Measurements from ENCODE around the gene IPPK.

The IPPK gene

GRCh38 chr9:92706218-92706940, 36.4 kb upstream of the IPPK start:
- intact Hi-C loops (cut with DNase I): no loop called here
- DNase-seq: no peak

DNA sequence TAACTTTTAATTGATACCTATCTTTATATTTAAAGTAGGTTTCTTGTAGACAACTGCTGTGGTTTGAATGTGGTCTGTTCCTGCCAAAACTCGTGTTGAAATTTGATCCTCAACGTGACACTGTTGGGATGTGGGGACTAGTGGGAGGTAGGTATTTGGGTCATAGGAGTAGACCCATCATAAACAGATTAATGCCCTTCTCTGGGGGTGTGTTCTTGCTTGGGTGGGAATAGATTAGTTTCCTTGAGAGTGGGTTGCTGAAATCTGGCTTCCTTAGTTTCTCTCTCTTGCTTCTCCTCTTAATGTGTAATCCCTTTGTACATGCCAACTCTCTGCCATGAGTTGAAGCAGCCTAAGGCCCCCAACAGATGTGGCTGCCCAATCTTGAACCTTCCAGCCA, 34.6 kb upstream of the IPPK start:
- intact Hi-C loops (cut with DNase I): no loop called here
- no peak for DNase-seq

GRCh38 chr9:92696619-92697018, 26.7 kb upstream of the IPPK start:
- intact Hi-C loops (cut with DNase I): no loop called here
- DNase-seq: no peak

GRCh38 chr9:92686954-92687353, 17.0 kb upstream of the IPPK start:
- DNase-seq: no peak

DNA sequence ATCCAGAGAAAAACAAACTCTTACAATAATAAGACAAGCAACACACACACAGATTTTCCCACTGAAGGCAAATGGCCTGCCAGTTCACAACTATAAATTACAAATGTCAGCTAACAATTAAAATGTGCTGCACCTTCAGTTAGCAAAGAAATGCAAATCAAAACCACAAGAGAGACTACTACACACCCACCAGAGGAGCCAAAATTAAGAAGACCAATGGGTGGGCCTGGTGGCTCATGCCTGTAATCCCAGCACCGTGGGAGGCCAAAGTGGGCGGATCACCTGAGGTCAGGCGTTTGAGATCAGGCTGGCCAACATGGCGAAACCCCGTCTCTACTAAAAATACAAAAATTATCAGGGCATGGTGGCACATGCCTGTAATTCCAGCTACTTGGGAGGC, 15.1 kb upstream of the IPPK start:
- intact Hi-C loops (cut with DNase I): no loop called here
- DNase-seq: no peak

More at GRCh38 chr9:92686954-92687353, 17.0 kb upstream of the IPPK start:
- intact Hi-C loops (cut with DNase I): no loop called here

DNA sequence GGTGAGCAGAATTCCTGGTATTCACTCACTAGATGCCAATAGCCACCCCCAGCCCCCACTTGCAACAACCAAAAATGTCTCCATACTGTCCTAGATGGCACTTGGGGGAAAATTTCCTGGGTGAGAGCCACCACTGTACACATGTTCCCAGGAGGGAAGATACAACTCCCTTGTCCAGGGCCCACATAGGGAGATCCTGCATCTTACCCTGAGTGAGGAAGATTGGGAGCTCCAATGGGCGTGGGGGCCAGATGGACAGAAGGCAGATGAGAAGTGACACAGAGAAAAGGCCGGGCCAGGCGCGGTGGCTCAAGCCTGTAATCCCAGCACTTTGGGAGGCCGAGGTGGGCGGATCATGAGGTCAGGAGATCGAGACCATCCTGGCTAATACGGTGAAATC, 12.3 kb upstream of the IPPK start:
- peak in 1 of 42 donors; percentile 17 for DNase-seq
- intact Hi-C loops (cut with DNase I): no loop called here

DNA sequence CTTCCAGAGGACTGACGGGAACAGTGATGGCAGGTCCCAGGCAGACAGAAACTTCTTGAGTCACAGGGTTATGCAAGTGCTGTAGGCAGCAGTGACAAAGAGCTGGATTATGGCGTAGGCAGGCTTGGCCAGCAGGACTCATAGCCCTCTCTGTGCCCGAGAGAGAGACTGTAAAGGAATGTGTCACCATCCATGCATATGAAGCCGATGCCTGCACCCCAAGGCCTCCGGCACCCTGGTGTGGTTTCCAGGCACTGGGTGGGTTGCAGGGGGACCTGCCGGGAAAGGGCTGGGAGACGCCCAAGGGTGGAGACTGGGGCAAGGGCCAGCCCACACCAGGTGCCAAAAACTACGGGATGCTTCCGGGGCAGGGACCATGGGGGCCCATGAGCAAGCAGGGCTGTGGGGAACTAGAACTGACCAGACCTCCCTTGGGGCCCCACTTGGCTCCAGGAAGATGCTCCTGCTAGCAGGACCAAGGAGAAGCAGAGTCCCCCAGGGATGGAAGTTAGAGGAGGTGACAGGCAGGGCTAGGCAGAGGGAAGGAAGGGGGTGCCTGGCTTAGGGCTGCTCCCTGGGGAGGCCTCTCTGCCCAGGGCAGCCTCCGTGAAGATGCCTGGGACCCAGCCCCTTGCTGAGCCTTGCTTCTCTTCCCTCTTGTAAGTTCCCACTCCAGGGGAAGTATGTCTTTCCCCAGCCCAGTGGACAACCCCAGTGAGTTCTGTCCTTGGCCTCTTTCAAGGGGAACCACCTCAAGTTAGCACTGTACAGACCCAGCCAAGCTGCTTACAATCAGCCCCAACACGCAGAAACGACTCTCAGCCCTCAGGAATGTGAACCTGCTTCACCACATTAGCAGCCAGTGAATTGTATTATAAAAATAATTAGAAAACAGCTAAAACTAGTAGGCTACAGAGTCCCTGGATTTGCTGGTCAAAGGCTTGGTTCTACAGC, 10.5 kb upstream of the IPPK start:
- intact Hi-C loops (cut with DNase I): no loop called here
- DNase-seq: peak in 1 of 42 donors; percentile 22

DNA sequence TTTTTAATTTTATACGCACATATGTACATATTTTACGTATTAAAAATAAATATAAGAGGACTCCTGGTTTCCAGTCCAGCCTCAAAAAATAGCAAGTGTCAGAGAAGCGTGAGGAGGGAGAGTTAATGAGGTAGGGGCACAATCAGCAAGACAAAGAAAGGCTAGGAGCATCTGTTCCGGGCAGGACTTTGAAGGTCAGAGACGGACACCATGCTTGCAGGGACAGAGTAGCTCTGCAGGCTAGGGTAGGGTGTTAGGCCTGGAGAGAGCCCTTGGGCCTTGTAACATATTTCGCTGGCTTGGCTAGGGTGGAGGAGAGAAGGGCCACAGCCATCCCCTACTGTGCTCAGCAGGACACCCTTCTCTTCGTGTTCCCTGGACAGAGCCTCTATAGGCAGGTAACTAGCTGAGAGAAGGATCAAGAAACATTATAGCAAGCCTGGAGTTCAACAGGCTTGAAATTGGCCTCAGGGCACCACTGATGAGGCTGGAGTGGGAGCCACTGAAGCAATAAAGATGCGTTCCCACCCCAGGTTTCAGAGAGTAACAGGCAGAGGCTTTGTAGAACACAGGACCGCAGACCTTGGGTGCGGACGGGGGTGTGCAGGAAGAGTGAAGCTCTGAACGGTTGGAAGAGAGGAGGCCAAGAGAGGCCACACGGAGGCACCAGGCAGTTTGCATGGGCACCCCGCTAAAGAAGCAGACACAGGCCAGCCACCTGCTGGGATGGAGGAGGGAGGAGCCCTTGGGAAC, 9.7 kb upstream of the IPPK start:
- DNase-seq: peak in 1 of 42 donors; percentile 24
- intact Hi-C loops (cut with DNase I): no loop called here

DNA sequence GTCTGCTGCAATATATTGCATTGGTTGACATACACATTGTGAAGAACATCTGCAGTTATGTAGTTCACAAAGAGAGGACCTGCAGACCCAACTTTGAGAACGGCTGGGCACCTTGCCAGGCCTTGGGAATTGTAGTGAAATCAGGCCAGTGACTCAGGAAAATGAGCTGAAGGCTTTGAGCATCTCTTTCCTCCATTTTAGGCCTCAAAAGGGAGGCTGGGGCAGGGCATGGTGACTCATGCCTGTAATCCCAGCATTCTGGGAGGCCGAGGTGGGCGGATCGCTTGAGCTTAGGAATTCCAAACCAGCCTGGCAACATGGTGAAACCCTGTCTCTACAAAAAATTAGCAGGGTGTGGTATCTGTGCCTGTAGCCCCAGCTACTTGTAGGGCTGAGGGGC, 1.4 kb upstream of the IPPK start:
- intact Hi-C loops (cut with DNase I): no loop called here
- peak in 24 of 42 donors; percentile 9 to 70 (median 38) for DNase-seq

GRCh38 chr9:92669527-92669889, 423 bp downstream of the IPPK start:
- DNase-seq: peak in 34 of 42 donors; percentile 13 to 62 (median 38)
- intact Hi-C loops (cut with DNase I): loop anchor here (5.0 kb wide), 1 partner anchor 93 kb away; the partner anchor contains the start of gene BICD2

DNA sequence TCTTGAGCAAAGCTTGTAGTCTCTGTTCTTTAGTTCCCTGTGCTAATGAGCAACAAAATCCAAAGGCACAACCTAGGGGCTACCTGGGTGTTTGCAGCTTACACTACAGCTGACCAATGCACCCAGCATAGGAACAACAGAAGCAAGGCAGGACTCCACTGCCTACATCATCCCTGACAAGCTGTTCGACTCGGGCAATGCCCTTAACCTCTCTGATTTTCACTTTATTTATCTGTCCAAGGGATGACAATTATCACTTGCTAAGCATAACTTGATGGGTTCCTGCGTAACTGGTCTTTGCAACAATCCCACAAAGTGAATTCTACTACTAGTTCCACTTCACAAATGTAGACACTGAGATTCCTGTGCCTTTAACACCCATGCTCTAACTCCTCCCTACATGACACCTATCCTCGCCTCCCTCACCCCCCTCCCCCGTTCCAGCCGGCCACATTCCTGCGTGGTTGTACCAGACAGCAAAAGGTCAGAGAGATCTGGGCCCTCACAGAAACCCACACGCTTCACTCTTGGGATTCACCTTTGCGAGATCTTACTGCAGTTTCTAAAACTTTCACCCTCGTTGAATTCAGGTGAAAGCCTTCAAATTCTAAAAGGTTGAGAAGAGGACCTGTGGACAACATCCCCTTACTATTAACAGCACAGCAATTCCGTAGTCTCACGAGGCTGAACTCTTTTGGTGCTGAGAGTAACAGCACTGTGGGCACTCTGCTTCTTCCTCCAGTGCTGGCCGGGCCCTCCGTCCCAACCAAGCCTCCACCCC, 995 bp downstream of the IPPK start:
- intact Hi-C loops (cut with DNase I): loop anchor here (5.0 kb wide), 1 partner anchor 93 kb away; the partner anchor contains the start of gene BICD2
- DNase-seq: peak in 1 of 42 donors; percentile 36

GRCh38 chr9:92666912-92667532, 2.9 kb downstream of the IPPK start:
- no peak for DNase-seq
- intact Hi-C loops (cut with DNase I): loop anchor here (5.0 kb wide), 1 partner anchor 95 kb away; the partner anchor contains the start of gene BICD2

DNA sequence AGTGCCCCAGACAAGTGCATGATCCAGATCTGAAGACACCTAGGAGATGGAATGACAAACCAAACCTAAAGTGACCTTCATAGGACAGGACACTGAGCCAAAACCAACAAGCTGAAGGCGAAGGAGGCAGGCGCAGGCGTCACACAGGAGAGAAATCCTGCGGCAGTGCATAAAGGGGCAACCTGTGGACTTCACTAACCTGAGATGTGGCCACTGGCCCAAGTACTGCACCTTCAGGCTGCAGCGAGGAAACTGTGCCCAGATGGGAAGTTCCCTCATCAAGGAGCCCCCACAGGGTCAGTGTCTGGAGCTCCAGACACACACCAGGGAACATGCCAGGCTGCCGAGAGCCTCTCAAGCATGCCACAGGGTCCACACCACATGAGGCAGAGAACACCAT, 3.7 kb downstream of the IPPK start:
- no peak for DNase-seq

GRCh38 chr9:92665836-92666235, 4.1 kb downstream of the IPPK start:
- no peak for DNase-seq
- intact Hi-C loops (cut with DNase I): loop anchor here (5.0 kb wide), 1 partner anchor 96 kb away; the partner anchor contains the start of gene BICD2

More for the DNA sequence above, 3.7 kb downstream of the IPPK start:
- intact Hi-C loops (cut with DNase I): loop anchor here (5.0 kb wide), 1 partner anchor 96 kb away; the partner anchor contains the start of gene BICD2

- intact Hi-C loops (cut with DNase I): loop anchor here (5.0 kb wide), 1 partner anchor 98 kb away; the partner anchor contains the start of gene BICD2
- DNase-seq: peak in 11 of 42 donors; percentile 10 to 52 (median 25)
These were observed 5.4 kb downstream of the IPPK start for GRCh38 chr9:92664394-92665152.

DNA sequence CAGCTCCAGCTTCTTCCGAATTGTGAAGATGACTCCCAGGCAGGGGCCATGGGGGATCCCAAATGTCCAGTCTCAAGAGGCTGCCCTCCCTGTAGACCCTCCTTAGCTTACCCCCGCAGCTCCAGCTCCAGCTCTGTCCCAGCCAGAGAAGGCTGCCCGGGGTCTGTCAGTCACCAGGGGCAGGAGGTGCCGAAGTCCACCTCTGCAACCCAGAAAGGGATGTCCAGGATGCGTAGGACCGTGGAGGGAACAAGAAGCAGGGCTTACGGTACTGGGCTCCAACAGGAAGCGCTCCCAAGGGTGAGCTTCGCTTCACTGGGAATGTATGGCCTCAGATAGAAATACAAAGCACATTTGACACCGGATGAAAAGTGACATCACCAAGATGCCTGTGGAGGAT, 6.0 kb downstream of the IPPK start:
- intact Hi-C loops (cut with DNase I): no loop called here

DNA sequence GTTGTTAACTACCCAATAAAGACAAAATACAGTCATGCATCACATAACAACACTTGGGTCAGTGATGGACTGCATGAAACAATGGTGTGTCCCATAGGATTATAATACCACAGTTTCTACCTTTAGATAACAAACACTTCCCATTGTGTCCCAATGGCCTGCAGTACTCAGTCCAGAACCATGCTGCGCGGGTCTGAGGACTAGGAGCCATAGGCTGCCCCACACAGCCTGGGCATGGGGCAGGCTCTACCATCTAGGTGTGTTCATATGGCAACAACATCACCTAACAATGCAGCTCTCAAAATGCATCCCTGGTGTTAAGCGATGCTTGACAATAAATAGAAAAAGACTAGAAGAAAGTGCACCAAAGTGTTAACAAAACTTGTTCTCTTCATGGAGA, 6.8 kb downstream of the IPPK start:
- intact Hi-C loops (cut with DNase I): no loop called here
- DNase-seq: no peak

More for the DNA sequence above, 6.0 kb downstream of the IPPK start:
- DNase-seq: peak in 2 of 42 donors; percentile 11 to 15

Measured in head of caudate nucleus (tissue), 42 donors.